NOMO-1 treated with DMSO at 0.1 percent for 48 hours (cell line): ENCODE measurements around the gene PEX6.
"Not testable (repeated sequence)": the region's sequence is repeated elsewhere in the genome, so short reads cannot be mapped to it uniquely, and the experiment has no call there.

Experiments used
- DNase-seq: peaks from one replicate; lab custom pipeline; 2025; ENCODE audit not compliant: unreplicated experiment; lab: John Stamatoyannopoulos, UW

PEX6 gene

DNA sequence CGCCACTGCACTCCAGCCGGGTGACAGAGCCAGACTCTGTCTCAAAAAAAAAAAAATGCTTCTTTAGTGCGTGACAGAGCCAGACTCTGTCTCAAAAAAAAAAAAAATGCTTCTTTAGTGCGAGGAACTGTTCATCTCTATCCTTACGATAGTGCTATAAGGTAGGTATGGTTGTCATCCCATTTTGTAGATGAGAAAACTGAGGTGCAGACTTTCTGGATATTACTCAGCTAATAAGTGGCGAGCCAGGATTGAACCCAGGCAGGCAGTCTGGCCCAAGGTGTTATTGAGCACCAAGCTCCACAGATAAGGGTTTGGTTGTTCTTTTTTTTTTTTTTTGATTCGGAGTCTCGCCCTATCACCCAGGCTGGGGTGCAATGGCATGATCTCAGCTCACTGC lies 22.9 kb upstream of the PEX6 start:
- DNase-seq: no peak

DNA sequence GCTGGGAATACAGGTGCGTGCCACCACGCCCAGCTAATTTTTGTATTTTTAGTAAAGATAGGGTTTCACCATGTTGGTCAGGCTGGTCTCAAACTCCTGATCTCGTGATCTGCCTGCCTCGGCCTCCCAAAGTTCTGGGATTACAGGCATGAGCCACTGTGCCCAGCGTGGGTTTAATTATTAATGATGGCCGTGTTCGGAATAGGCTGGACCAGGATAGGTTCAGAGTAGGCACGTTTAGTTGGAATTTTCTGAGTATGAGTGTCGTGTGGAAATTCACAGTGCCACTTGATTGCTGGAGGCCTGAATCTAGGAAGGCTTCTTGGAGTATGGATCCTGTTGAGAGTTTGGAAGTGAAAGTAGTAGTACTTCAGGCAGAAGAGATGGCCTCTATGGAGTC lies 19.2 kb upstream of the PEX6 start:
- not testable (repeated sequence) for DNase-seq

DNA sequence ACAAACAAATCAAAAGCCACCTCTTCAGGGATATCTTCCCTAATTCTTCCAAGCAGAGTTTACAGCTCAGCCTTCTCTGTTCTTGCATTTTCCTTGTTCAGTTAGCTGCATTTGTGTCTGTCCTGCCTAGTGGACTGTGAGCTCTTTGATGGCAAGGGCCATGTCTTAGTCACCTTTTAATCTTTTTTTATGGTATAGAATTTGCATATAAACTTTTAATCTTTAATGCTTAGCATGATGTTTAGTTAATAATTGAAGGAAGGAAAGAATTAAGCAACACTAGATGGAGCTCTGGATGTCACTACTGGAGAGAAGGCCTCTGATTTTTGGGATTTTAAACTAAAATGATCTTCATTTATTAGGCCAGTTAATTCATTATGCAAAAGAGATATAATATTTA lies 17.5 kb upstream of the PEX6 start:
- no peak for DNase-seq

DNA sequence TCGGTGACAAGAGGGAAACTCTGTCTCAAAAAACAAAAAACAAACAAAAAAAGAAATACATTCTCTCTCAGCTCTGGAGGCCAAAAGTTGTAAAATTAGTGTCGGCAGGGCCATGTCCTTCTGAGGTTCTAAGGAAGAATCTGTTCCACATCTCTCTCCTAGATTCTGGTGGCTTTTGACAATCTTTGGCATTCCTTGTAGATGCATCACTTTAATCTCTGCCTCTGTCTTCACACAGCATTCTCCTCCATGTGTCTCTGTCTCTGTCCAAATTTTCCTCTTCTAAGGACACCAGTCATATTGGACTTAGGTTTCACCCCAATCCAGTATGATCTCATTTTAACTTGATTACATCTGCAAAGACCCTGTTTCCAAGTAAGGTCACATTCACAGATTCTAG lies 14.5 kb upstream of the PEX6 start:
- DNase-seq: no peak

DNA sequence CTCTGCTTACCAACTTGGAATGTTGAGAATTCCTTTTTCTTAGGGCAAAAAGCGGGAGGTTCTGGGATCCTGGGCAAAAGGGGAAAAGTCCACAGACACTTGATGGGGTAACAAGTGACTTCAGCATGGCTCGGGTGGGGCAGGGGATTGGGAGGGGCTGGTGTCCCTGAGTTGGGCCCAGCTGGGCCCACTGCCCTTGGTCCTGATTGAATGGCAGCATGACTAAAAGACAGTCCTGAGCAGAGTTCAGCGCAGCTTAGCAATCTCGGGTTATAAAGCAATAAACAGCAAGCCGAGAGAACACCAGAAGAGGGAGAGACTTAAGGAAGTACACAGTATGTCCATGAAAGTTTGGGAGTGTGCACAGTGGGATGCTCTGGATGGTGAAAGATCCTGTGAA lies 10.9 kb upstream of the PEX6 start:
- DNase-seq: no peak

DNA sequence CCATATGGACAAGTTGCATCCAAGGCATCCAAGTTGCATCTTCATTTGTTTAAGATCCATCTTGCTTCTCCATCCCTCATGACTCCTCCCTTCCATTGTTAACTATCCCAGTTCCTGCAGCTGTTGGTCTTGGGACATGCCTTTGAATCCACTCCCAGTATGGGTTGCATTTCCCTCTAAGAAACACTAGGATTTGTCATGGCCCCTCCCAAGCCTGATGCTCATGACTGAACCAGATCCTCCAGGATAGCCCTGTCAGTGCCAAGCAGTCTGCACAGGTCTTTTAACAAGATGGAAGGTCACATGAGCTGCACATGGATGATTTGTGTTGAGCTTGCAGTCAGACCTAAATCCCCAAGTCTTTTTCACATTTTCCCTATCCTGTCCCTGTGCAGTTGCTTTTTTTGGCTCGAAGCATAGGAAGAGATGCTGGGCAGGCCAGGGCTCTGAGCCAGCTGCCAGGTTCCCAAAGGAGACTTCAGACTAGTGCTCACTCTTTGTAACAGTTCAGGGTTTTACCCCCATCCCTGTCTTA lies 9.6 kb upstream of the PEX6 start:
- DNase-seq: no peak

DNA sequence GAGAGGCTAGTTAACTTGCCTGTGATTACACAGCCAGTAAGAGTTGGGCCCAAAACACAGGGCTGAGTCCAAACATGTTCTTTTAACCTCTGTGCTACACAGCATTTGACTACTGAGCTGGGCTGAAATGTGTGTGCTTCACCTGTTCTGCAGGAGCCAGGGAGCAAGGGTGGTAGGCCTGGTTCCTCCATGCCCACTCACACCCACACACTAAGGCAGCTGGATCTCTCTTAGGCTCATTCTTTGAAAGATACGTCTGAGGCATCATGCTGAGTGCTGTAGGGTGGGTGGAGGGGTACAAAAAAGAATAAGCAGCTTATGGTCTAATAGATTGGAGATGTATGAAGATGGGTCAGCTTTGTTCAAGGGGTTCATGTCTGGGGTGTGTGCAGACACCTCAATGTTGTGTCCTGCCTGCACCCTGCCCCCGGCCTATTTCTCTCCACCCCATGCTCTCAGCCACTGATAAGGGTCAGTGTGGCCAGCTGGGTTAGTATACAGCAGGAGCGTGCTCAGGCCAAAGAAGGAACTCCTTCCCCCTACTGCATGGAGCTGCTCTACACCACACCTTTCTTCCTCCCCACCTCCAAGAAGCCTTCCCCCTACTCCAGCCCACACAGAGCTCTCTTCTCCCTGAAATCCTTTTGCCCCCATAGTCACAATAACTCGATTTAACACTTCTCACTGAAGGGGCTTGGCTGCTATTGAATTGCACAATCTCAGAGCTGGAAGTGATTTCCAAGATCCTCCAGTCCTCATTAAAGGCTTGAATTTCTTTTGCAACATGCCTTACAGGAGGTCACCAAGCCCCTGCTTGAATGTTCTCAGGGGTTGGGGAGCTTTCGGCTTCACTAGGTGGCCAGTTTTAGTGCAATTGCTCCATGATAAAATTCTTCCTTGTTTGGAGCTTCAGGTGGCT lies 8.8 kb upstream of the PEX6 start:
- DNase-seq: no peak

DNA sequence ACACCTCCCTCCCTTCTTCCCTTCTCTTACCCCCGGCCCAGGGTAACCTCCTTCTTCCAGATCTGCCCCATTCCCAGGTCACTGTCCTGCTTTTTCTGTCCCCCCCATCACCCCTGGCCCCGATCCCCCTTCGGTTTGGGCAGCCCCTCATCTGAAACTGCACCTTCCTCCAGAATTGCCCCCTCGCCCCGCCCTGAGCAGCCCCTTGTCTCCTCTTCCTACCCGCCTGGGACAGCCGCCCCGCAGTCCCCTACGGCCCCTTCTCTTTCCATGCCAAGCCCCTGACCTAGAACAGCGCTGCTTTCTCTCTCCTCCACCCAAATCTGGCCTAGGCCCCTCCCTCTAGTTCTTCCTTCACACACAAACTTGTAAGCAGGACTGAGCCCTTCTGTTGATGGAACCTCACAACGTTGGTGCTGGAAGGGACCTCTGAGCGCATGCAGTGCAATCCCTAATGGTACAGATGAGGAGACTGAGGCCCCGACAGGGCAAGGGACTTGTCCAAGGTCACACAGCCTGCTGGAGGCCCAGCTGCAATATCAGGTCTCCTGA lies 6.0 kb upstream of the PEX6 start:
- DNase-seq: no peak

DNA sequence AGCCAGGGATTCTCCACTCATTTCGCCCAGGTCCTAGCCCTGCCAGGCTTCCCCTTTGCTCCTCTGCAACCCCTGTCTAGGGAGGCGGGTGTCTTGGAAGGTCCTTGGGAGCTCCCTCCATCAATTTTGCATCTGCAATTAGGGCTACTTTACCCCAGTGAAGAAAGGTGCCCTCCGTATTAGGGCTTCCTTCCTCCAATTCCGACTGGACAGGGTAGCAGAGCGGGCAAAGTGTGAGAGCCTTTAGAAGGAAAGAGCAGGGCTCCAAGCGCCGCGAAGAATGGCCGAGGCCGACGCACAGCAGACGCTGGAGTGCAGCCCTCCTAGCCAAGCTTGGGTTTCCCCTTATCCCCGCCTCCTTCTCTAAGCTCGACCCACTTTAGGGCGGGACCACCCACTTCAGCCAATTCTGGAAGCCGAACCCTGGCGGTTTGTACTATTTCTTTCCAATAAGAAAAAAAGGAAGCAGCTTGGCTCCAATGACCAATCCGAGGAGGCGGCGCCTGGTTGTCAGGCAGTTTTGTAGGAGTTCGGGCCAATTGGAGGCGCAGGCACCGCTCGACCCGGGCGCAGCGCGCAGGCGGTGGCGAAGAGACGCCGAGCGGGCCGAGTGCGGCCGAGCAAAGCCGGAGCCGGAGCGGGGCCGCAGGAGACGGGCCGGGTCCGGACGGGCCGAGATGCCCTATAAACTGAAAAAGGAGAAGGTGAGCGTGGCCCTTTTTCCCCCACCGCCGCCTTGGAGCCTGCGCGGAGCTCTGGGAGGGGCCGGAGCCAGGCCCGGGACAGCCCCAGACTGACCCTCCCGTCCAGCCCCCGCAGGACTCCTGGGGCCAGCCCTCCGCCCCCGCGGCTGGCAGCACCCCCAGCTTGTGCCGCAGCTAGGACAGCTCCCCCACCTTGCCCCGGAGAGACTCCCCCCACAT lies 5.3 kb upstream of the PEX6 start, which contains the start of gene PPP2R5D:
Gene PPP2R5D (plus strand): TSS at position 570 of the 923 bp plus-strand sequence. CDS start 108 bp downstream, at position 678.
- DNase-seq: peak; percentile 100

DNA sequence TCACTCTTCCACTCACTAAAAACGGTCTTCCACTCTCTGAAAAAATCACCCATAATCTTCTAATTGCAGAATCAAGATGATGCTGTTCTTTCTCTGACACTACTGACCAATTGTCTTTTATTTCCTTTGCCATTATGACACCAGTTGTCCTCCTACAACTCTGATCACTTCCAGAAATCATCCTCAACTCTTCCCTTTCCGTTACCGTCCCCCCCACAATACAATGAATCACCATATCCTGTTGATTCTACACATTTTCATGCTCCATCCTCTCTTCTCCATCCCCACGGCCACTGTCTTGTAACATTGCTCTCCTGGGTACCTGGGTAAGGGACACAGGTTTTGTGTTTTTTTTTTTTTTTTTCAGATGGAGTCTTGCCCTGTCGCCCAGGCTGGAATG lies 2.9 kb upstream of the PEX6 start:
- no peak for DNase-seq

DNA sequence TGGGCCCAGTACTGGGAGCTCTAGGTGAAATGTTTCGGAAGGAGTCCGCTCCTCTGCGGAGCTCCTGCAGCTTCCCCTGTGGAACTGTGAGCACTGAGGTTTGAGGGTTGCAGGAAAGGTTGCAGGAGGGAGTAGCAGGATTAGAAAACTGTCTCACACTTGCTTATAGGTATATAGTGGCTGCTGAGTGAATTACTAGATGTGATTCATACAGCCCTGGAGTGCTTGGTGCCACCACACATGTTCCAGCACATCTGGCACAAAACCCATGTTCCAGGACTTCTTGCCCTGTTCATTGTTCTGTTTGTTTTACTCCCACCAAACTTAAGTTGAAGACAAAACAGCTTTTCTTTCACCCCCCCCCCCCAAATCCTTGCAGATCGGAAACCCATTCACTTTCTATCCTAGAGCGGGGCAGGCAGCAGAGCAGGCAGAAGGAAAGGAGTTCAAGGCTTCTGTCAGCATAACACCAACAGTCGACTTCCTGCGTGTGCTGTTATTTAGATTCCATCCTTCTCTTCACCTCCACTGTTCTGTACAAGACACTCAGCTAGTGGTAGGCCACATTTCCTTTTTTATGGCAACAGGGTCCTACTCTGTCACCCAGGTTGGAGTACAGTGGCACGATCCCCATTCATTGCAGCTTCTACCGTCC lies 669 bp upstream of the PEX6 start:
- DNase-seq: peak; percentile 31

DNA sequence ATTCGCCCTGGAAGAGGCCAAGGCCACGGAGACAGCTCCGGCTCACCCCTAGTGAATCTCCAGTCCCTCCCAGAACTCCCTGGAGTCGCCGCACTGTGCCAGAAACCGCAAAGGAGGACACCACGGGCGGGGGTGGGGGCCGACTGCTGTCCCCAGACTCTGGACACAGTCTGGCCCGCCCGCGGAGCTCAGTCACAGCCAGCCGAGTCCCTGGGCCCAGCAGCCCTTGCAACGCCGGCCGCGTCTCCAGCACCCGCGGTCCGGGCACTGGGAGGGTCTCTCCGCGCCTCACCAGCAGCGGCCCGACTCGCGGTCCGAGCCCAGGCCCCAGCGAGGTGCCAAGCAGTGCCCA lies 518 bp downstream of the PEX6 start:
- no peak for DNase-seq

DNA sequence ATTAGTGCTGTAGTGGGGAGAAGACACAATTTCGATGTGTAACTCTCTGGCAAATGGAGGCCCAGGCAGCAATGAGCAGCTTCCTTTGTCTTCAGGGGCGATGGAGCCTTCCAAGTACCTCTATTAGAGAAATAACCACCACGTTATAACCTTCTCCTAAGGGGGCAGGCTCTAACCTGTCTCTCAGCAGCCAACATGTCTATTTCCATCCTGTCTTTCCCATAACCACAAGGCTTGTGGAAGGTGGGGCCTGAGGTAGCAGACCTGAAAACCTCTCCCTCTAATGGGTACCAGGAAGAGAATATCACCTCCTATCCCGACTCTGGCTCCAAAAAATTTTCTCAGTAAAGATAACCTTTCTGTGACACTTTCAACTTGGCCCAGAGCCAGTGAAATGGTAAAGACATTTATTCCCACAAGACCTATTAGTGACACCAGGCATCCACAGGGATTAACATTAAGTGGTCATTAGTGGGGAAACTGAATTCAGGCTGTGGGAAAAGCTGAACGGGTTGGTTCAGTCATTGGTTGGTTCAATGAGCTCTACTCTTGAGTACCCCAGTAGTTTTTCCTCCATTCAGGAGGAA lies 4.0 kb downstream of the PEX6 start:
- DNase-seq: no peak

DNA sequence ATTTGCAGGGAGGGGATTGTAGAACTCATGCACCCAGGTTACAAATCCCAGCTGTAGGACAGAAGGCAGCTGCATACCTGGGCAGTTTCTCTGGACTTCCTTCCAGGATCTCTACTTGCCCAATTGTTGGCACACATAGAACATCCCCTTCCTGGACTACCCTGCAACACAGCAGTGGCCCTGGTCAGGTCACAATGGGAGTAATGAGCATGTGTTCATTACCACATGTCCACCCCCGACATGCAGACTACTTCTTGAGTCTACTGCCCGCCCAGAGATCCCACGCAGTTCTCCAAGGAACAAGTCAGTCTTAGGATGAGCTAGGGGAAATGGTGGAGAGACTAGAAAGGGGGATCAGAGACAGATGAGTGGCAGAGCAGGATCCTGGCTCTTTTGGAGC lies 5.1 kb downstream of the PEX6 start:
- DNase-seq: no peak

DNA sequence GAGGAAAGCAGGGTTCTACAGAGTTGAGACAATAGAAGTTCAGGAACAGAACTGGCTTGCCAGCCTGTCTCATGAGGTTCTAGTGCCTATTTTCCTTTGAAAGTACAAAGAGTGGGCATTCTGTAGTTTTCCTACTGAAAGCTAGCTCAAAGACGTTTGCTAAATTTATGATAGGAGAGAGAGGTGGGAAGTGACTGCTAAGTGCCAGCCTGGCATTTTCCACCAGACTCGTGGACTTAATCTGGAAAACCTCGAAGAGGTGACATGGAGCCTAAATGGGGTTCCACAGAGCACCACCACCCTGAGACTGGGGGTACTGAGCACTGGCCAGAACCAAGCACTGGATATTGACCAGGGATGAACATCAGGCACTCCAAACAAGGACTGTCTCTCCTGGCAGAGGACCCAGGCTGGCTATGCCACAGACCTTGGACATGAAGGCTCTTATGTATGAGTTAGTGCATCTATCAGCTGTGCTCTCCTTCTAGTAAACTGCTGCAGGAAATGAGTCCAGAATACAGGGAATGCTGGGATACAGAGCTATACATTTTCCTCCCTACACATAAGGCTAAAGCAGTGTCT lies 7.1 kb downstream of the PEX6 start:
- DNase-seq: no peak

DNA sequence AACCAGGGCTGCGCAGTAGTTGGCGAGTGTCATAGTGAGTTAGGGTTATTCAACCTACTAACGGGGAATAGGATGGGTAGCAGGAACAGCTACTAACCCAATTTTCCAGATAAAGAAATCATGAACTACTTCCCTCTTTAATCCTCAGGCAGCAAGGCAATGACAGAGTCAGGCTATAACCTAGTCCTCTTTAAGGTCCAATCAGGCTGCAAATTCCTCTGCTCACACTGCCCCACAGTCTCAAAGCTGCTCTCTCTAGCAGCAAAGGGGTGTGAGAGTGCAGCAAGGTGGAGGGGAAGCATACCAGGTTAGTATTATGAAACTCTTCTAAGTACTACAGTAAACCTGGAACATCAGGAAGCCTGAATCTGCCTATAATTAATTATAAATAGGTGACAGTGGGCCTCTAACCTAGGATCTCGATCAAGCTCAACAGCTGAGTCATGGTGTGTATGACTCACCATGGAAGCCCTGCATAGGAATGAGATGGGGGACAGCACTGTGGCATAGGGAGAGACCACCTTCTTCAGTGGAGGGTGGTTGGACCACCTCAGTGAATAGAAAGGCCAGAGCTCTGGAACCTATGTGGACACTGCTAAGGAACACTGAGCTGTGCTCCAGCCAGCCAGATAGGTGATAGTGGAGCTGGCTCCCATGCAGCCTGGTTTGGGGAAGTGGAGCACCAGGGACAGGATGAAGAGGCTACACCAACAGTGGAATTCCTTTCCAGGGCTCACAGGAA lies 7.9 kb downstream of the PEX6 start:
- DNase-seq: no peak

DNA sequence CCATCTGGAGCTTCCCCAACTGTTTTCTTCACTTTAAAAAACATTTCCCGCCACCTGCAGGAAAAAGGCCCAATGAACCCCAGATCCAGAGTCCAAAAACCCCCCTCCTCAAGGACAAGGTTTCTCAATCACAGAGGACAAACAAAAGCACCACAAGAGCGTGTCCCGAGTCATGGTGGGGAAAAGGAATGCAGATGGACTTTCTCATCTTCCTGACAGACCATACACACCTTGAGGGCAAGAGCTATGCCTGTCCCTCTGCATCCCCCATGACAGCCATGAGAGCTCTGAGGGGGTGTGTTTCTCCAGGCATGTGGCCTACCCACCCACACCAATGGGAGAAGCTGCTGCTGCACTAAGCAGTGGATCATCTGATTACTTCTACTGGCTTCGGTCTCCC lies 9.0 kb downstream of the PEX6 start:
- no peak for DNase-seq

DNA sequence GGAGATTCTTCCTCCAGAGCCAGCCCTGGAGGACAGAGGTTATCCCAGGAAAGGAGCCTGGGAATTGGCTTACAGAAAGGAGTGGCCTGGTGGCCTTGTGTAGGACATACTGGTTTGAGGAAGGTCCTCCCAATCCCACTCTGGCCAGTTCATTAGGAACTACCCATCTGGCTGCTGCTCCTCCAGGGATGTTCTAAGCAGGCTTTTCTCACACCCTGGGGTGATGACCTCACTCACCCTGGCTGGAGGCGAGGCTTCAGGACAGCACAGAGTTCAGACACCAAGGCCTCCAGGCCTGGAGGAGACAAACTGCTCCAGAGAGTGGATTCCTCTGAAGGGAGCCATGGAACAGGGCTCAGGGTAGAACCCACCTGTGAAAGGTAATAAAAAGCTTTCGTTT lies 9.6 kb downstream of the PEX6 start:
- no peak for DNase-seq

DNA sequence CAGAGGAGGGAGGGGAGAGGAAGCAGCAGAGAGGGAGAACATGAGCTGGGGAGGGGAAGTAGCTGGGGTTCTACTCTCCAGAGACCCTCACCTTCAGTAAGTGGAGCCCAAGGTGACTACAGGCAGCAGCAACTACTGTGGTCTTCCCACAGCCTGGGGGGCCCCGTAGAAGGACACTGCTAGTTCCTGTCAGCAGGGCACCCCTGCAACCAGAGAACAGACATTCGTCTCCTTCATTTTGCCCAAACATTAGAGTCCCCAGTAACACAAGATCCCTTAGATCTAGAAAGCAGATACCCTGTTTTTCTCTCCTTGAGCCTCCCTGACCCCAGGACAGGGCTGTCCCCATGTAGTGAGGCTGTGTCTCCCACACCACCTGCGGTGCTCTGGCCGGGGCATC lies 10.2 kb downstream of the PEX6 start:
- no peak for DNase-seq
